Colonic mucosa (tissue), 4 donors: ENCODE measurements around the gene MBOAT1. TPM values are rescaled to one million over a fixed set of nuclear protein-coding genes. Genes with fewer than 3 reads are reported as not detected.
A peak's percentile ranks its signal among the peaks of the same experiment; 100 is the strongest.
"Not testable (repeated sequence)": the region's sequence is repeated elsewhere in the genome, so short reads cannot be mapped to it uniquely, and the experiment has no call there.

ENCODE experiments used
- DNase-seq: peaks from one replicate; pipeline ENCODE4 v3.0.0-alpha.2; 2020
- H3K27ac ChIP-seq: fragments of 200-600 bp; one replicate; pipeline ENCODE4 v1.8.0; 2021
- H3K27me3 ChIP-seq: fragments of 200-600 bp; one replicate; pipeline ENCODE4 v1.8.0; 2021
- H3K36me3 ChIP-seq: fragments of 200-600 bp; one replicate; pipeline ENCODE4 v1.8.0; 2021
- H3K4me1 ChIP-seq: fragments of 200-600 bp; one replicate; pipeline ENCODE4 v1.8.0; 2021; ENCODE audit warnings: mild to moderate bottlenecking
- H3K4me3 ChIP-seq: fragments of 200-600 bp; one replicate; pipeline ENCODE4 v1.8.0; 2021
- H3K9ac ChIP-seq, 2 donors: one replicate each; pipeline ENCODE4 v1.7.0; 2013; ENCODE audit warnings: control low read depth in 2 of 2, low read depth in 2 of 2, low read length in 2 of 2
- H3K9me3 ChIP-seq: fragments of 200-600 bp; one replicate; pipeline ENCODE4 v1.8.0; 2021
- CTCF ChIP-seq: fragments of 200-600 bp; IDR thresholded peaks from one replicate; pipeline ENCODE4 v1.8.0; 2022; ENCODE audit warnings: antibody characterized with exemption, mild to moderate bottlenecking
- intact Hi-C: fragments of 100-400 bp; cut with DNase I; formaldehyde crosslinking; loops from one replicate; pipeline ENCODE4 v1.14.1; 2022
- total RNA-seq, 2 donors: library from RNA; stranded (reverse); fragmentation: NEBNext Ultra II Directional in 1 of 2; extraction: Animal tissue kit (Norgen Biotek cat#: 25700) in 1 of 2; gene quantifications; one replicate each; pipeline ENCODE4 v1.2.1, GENCODE V29; 2021
- donor health status: healthy.
- donor health status: DM: no; HTN: no; CAD: no.
- donor health status: DM: no; HTN: no; CAD: no.

The MBOAT1 gene
- total RNA-seq, 2 donors from 2014 or later = 45.7 to 54.1 TPM

DNA sequence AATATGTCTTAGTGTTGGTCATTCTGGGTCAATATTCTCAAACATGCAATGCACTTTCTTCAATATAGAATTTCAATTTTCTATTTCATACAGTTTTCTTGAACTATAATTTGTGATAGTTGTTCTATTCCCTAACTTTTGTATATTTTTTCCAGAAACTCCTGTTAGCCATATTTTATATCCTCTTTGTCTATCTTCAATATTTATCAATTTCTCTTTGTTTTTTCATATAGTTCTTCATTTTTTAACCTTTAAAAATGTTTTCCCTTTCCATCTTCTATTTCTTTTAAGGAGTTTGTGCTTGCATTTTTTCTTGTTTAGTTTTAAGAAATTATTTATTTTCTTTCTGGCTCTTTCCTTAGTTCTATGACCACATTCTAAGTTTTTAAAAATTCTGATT lies 42.0 kb upstream of the MBOAT1 start:
- DNase-seq = no peak
- Histone ChIP-seq H3K9me3 (no peaks in the 10 kb centered on the region), H3K4me3 (no peak overlapping the region), H3K4me1 (peaks cover 5% of the 10 kb centered on the region), H3K27ac (no peak overlapping the region), H3K9ac (no peak overlapping the region), H3K36me3 (no peaks in the 10 kb centered on the region), H3K27me3 (no peaks in the 10 kb centered on the region)
- TF ChIP-seq CTCF = no peak
- intact Hi-C loops = no loop called here

- Histone ChIP-seq H3K27ac (peak overlapping the region; percentile 34), H3K4me3 (no peak overlapping the region), H3K9me3 (no peaks in the 10 kb centered on the region), H3K27me3 (no peaks in the 10 kb centered on the region), H3K9ac (no peak overlapping the region), H3K36me3 (no peaks in the 10 kb centered on the region), H3K4me1 (peaks cover 5% of the 10 kb centered on the region)
- peak; percentile 54 for DNase-seq
- intact Hi-C loops = no loop called here
- TF ChIP-seq CTCF = no peak
Observed at GRCh38 chr6:20253021-20253420, 40.8 kb upstream of the MBOAT1 start.

GRCh38 chr6:20252311-20252710 lies 40.0 kb upstream of the MBOAT1 start:
- no peak for TF ChIP-seq CTCF
- Histone ChIP-seq H3K27ac (peak overlapping the region; percentile 34), H3K36me3 (no peaks in the 10 kb centered on the region), H3K9me3 (no peaks in the 10 kb centered on the region), H3K4me1 (peaks cover 5% of the 10 kb centered on the region), H3K27me3 (no peaks in the 10 kb centered on the region), H3K9ac (no peak overlapping the region), H3K4me3 (no peak overlapping the region)
- intact Hi-C loops = no loop called here
- no peak for DNase-seq

DNA sequence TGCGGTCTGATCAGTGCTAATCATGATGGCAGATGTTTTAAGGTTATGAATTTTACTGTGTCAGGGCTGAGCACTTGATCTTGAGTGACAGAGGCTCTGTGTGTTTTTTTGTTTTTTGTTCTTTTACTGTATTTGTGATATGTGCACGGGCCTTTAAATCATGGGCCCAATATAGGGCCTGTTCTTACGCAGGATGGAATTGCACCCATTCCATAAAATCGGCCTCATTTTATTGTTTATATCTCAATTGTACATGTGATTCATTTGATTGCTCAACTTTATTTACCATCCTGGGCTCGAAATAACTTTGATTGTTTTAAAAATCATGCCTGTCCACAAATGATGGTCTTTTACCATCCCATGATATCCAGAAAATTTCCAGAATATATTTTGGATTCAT lies 39.3 kb upstream of the MBOAT1 start:
- TF ChIP-seq CTCF = no peak
- no peak for DNase-seq
- no peaks in the 10 kb centered on the region for H3K36me3 ChIP-seq
- peaks cover 5% of the 10 kb centered on the region for H3K4me1 ChIP-seq
- intact Hi-C loops = no loop called here
- H3K4me3 ChIP-seq = no peak overlapping the region
- no peaks in the 10 kb centered on the region for H3K9me3 ChIP-seq
- no peaks in the 10 kb centered on the region for H3K27me3 ChIP-seq
- H3K27ac ChIP-seq = no peak overlapping the region
- peak overlapping the region in 1 of 2 donors; percentile 31 for H3K9ac ChIP-seq

GRCh38 chr6:20246125-20246524 lies 33.9 kb upstream of the MBOAT1 start:
- DNase-seq = no peak
- intact Hi-C loops = no loop called here
- H3K4me3 ChIP-seq = no peak overlapping the region
- no peaks in the 10 kb centered on the region for H3K4me1 ChIP-seq
- no peak for TF ChIP-seq CTCF
- H3K9me3 ChIP-seq = no peaks in the 10 kb centered on the region
- no peak overlapping the region for H3K9ac ChIP-seq
- H3K27me3 ChIP-seq = no peaks in the 10 kb centered on the region
- no peaks in the 10 kb centered on the region for H3K36me3 ChIP-seq
- peak overlapping the region; percentile 20 for H3K27ac ChIP-seq

GRCh38 chr6:20244807-20245681 lies 32.8 kb upstream of the MBOAT1 start:
- DNase-seq, H3K36me3 ChIP-seq, H3K27me3 ChIP-seq, intact Hi-C loops, H3K4me1 ChIP-seq, H3K9ac ChIP-seq, H3K9me3 ChIP-seq, H3K27ac ChIP-seq, H3K4me3 ChIP-seq: not testable (repeated sequence)
